Sigmoid colon (tissue), 3 donors: ENCODE measurements around the gene ARRB2.

Experiments
- POLR2A ChIP-seq, 2 donors: fragments of 450-650 bp; IDR thresholded peaks; one replicate each; pipeline ENCODE4 v1.6.1; 2016; ENCODE audit warnings: antibody characterized with exemption in 2 of 2, mild to moderate bottlenecking in 2 of 2, moderate library complexity in 2 of 2
- TF ChIP-seq, protein P1 (sequence below), 4 experiments: fragments of 450-650 bp in 3 of 4; fragments of 200-600 bp in 1 of 4; IDR thresholded peaks; one replicate each; pipeline ENCODE4 v1.5.1; 2016 to 2019; ENCODE audit warnings: antibody characterized with exemption in 4 of 4, mild to moderate bottlenecking in 3 of 4, moderate library complexity in 2 of 4

DNA sequence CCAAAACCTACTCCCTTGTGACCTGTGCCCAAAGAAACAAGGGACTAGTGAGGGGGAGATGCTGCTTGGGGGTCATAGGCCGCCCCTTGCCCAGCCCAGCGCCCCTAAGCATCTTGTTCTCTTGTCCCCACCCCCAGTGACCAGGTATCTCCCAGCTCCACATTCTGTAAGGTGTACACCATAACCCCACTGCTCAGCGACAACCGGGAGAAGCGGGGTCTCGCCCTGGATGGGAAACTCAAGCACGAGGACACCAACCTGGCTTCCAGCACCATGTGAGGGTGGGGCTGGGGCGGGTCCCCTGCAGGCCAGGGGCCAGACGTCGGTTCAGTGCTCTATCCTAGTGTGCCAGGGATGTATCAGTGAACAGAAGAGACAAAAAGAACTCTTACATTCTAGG is 8.7 kb downstream of the ARRB2 start:
- TF ChIP-seq, protein P1, sequence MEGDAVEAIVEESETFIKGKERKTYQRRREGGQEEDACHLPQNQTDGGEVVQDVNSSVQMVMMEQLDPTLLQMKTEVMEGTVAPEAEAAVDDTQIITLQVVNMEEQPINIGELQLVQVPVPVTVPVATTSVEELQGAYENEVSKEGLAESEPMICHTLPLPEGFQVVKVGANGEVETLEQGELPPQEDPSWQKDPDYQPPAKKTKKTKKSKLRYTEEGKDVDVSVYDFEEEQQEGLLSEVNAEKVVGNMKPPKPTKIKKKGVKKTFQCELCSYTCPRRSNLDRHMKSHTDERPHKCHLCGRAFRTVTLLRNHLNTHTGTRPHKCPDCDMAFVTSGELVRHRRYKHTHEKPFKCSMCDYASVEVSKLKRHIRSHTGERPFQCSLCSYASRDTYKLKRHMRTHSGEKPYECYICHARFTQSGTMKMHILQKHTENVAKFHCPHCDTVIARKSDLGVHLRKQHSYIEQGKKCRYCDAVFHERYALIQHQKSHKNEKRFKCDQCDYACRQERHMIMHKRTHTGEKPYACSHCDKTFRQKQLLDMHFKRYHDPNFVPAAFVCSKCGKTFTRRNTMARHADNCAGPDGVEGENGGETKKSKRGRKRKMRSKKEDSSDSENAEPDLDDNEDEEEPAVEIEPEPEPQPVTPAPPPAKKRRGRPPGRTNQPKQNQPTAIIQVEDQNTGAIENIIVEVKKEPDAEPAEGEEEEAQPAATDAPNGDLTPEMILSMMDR (IDR thresholded peaks at IDR 0.05): no peak
- TF ChIP-seq POLR2A (IDR thresholded peaks at IDR 0.05): no peak
